HG03469 (cell line): Measurements from ENCODE around the gene D2HGDH.

Experiments used
- ATAC-seq: cut with Tn5 transposase; IDR thresholded peaks from one replicate; pipeline ENCODE4 v1.9.1; 2021; ENCODE audit warnings: mild to moderate bottlenecking, moderate library complexity, moderate number of reproducible peaks; ENCODE audit not compliant: unreplicated experiment

D2HGDH gene

DNA sequence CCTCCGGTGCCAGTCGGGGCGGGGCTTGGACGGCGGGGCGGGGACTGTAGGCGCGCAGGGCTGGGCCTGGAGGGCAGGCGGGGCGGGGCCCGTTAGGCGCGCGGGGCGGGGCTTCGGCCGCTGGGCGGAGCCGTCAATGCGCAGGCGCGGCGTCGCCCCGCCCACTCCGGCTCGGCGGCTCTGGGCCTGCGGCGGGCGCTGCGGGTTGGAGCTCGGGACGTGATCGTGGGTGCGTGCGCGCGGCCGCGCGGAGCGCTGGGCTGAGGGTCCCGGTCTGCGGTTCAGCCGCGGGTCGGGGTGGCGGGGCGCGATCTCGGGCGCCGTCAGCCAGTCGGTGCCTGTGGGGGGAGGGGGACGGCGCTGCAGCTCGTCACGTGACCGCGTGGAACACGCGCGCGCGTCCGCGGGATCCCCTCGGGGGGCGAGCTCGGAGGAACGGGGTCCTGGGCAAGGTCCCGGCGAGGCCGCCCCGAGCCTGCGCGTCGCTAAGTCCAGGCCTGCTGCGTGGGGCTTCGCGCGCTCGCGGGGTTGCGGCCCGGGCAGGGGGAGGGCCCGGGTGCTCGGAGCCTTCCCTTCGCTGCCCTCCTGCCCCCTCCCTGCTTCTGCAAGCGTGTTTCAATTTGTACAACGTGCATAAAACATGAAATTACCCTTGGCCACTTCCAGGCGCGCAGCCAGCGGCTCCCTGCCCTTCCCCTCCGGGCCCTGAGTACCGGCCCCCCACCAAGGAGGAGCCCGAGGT lies at the start of gene D2HGDH:
TSS of gene D2HGDH (plus strand) at position 164 of the 742 bp plus-strand sequence. CDS start 595 bp downstream, outside the sequence.
- ATAC-seq: peak; percentile 45

DNA sequence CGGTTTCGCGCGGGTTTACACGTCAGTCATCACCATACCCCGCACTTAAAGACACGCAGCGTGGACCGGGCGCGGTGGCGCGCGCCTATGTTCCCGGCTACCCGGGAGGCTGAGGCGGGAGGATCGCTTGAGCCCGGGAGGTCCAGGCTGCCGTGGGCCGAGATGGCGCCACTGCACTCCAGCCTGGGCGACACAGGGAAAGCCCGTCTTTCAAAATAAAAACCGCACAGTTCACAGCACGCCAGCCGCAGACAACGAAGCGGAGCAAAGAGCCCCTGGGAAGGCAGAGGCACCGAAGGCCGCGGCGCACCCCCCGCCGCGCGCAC lies 48.1 kb upstream of the D2HGDH start:
- no peak for ATAC-seq

DNA sequence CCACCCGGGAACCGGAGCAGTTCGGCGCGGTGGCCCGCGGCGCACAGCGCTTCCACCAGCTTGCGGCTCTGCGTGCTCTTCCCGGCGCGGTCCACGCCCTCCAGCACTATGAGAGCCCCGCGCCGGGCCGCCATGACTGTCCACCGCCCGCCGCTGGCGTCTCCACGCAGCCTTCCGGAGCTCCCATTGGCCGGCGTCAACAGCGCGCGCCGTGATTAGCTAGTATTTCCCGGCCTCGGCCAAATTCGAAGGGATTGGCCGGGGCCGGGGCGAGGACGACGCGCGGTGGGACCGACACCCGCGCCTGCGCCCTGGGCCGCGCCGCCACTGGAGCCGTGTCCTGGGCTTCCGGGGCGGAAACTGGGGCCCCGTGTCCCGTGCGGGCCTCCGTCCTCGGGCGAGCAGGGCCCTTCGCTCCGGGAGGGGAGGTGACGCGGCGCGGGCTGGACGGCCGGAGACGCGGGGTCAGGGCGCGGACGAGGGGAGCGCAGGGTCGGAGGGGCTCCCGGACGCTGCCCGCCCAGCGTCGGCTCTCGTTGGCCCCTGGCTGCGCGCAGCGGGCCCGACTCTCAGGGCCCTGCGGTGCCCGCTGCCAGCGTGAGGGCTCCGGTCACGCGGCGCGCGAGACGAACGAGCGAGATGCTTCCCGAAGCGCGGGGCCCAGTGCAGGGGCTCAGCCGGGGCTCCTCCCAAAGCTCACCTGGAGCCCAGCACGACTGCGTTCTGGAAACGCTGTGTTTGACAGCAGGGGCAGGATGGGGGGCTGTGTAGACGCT lies 47.6 kb upstream of the D2HGDH start, which contains the start of gene DTYMK:
TSS of gene DTYMK (minus strand) at position 166 of the 776 bp plus-strand sequence. CDS start at position 134, 32 bp downstream.
- ATAC-seq: peak; percentile 70

DNA sequence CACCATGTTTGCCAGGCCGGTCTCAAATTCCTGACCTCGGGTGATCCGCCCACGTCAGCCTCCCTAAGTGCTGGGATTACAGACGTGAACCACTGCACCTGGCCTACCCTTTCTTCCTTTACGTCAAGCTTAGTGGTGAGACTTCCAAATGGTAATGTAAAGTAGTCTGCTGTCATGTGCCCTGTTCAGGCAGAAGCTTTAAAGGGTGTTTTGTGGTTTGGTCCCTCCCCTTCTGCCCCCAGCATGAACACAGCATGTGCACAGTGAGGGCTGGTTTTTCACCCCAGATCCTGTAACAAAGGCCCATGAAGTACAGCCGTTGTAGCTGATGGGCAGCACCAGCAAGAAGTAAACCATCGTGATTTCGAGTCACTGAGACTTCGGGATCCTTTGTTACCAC lies 45.1 kb upstream of the D2HGDH start:
- ATAC-seq: no peak

DNA sequence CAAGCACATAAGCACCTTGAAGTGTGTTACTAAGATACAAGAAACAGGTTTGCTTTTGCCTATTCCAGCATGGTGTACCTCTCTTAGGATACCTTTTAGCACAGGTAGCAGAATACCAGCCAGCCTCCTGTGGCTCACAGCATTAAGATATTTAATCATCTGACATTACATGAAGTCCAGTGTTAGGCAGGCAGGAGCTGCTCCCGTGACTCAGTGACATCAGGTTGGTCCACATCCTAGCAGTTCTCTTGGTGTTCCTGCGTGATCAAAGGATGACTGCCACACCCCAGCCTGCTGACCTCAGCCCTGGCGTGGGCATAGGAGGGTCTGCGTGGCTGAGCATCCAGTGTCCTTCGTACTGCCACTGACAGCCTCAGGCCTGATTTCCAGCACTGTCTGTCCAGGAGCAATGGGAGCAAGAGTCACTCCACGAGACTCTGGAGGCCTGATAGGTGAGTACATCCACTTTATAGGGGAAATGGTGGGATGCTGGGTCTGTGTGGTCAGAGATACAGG lies 44.2 kb upstream of the D2HGDH start:
- ATAC-seq: no peak

DNA sequence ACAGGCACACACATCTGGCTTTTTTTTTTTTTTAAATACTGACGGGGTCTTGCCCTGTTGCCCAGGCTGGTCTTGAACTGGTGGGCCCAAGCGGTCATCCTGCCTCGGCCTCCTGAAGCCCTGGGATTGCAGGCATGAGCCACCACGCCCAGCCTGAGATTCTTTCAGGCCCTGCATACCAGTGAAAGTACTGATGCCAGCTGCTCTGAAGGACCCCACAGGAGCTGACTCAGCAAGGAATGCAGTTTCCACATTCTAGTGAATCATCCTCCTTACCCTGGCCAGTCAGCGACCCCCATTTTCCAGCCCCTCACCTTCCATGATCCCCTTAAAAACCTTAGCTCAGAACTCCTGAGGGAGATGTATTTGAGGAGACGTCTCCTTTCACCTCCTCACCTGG lies 42.0 kb upstream of the D2HGDH start:
- ATAC-seq: no peak

DNA sequence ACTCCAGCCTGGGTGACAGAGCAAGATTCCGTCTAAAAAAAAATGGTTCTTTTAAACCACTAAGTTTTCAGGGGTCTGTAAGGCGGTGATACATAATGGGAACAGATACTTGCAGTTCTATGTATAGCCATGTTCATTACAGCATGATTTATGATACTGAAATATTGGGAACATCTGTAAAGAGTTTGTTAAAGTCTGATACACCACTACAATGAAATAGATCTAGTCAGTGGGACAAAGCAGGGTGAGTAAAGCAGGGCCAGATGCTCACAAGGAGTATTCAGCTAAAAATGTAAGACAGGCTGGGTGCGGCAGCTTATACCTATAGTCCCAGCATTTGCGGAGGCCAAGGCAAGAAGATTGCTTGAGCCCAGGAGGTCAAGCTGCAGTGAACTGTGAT lies 38.8 kb upstream of the D2HGDH start:
- ATAC-seq: no peak

DNA sequence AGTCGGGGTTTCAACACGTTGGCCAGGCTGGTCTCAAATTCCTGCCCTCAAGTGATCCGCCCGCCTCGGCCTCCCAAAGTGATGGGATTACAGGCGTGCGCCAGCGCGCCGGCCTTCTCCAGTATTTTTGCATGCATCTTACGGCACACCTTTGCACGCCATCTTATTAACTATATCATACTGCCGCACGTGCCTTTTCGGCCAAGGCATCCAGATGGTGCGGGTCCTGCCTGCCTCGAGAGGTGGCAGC lies 33.4 kb upstream of the D2HGDH start:
- ATAC-seq: no peak

DNA sequence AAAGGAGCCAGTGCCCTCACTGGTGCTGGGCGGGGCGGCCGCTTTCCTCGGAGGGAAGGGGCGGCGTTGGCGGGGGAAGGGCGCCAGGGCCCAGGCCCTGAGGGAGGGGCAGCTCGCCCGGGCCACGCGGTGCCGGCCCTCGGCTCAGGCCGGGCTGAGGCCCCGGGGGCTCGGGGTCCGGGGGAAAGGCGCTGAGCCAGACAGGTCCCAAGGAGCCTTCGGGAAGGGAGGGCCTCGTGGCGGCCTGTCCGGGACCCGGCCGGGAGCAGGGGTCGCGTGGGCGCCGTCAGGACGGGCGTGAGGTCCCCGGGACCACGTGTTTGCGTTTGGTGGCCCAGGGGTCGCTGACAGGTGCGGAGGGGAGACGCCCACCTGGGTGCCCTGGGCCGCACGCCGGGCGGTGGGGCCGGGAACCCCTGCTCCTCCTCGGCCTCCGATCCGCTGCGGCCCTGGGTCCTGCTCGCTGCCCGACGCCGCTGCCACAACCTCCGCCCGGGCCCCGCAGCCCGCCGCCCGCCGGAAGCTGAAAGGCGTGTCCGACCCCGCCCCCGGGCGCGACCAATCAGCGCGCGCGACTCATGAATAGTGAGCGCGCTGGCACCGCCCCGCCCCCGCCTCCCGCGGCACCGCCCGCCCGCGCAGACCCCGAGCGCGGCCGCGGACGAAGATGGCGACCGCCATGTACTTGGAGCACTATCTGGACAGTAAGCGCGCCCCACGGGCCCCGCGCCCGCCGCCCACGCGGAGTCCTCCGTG lies 32.9 kb upstream of the D2HGDH start, which contains the start of gene ING5:
TSS of gene ING5 (plus strand) at position 641 of the 756 bp plus-strand sequence. CDS start at position 668, 27 bp downstream.
- peak; percentile 30 for ATAC-seq

DNA sequence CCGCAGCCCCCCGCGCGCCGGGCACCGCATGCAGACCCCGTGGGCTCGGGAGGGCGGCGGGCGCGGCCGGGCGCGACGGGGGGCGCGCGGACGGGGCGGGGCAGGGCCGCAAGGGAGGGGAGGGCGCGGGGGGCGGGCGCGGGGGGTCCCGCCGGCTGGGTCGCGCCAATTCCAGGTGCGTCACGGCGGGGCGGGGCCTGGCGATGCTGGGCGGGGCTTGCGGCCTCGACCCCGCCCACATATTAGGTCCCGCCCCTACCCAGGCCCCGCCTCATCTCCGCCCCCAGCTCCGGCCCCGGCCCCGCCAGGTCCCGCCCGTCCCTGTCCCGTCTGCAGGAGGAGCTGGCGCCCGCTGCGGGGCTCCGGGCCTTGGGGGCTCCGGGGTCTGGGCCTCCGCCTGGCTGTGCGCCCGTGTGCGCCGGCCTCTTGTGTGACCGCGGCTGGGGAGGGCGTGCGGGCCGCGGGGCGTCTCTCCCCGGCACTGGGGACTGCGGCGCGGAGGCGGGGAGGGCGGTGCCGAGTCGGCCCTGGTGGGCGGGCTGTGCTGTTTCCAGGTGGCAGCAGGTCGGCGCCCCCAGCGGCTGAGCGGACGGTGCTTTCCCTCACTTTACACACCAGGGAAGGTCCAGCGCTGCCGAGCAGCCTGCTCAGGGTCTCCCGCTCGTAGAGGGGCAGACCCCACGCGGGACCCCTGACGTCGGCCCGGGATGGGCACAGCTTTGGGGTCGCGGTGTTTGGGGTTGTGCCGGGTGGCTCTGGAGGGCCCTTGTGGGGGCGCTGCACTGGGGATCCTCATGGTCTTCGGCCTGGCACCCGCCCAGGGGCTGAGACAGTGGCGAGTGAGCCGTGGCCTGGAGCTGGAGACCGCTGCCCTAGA lies 32.0 kb upstream of the D2HGDH start:
- ATAC-seq: peak; percentile 49

DNA sequence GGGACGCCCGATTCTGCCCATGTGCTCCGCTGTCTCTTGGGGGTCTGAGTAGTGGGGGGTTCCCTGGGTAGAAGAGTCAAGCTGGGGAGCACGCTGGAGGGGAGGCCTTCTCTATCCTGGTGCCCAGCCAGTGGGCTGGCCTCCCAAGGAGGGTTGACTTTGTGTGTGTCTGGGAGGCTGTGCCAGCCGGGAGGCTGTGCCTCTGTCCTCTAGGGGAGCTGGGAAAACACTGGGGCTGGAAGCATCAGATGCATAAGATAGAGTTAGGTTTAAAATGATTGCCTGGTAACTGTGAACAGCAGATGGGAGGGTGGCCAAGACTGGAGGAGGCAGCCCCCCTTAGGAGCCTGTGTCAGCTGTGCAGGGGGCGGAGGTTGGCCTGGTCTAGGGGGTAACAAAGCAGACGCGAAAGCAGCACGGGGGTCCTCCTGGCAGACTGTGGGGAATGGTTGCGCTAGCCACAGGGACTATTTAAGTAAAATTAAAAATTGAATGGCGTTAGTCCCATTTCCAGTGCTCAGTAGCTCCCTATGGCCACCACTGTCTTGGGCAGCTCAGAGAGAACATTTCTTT lies 31.3 kb upstream of the D2HGDH start:
- ATAC-seq: no peak

DNA sequence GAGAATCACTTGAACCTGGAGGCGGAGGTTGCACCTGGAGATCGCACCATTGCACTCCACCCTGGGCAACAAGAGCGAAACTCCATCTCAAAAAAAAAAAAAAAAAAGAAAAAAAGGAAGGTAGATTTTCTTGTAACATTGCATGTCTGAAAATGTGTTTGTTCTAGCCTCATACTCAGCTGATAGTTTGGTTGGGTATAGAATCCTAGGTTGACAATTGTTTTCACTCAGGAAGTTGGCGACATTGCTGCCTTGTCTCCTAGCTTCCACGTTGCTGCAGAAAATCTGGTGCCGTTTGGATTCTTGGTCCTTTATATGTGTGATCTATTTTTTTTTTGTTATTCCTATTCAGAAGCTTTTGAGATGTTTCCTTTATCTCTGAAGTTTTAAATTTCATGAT lies 27.9 kb upstream of the D2HGDH start:
- no peak for ATAC-seq

DNA sequence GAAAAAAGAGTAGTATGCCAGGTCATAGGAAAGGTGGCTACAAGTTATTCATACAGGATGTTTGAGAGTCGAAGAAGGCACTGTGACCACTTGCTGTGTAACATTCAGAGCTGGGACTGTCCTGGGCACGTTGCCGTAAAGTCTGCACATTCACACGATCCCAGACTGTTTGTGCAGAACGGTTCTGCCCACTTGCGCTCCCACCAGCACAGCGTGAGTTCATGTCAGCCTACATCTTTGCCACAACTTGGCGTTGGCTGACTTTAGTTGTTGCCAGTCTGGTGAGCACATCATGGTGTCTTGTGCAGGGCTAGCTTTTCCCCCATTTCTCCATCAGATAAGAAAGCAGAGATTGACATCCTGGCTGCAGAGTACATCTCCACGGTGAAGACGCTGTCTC lies 25.6 kb upstream of the D2HGDH start:
- ATAC-seq: no peak

DNA sequence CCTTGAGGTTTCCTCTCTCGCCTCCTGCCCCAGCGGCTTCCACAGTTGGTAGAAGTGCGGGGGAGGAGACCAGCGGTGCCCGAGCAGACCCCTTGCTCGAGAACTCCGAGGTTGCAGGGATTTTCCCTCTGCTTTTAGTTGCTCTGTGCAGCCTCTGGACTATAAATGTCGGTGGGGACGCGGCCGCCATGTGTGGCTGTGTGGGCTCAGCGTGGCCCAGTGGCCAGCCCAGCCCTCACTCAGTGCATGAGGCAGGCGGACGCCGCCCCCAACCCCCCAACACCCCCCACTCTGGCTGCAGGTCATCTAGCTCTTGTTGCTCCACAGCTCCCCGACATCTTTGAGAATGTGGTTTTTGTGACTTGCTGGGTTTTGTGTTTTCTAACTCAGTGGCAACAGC lies 15.3 kb upstream of the D2HGDH start:
- no peak for ATAC-seq

DNA sequence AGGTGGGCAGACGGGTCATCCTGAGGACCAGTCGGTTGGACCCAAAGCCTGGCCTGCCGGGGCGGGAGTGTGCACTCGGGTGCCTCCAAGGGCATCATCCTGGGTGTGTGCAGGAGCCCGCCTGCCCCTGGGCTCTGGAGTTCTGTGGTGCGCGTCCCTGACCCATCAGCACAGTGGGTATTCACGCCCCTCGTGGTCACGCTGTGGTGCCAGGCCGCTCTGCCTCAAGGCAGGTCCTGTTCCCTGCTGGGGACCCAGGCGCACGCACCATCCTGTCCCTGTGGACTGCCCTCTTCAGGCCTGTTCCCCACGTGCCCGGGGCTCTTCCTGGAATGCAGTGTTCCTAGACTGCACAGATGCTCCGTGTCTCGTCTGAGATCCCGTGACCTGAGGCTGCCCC lies 14.3 kb upstream of the D2HGDH start:
- ATAC-seq: no peak

DNA sequence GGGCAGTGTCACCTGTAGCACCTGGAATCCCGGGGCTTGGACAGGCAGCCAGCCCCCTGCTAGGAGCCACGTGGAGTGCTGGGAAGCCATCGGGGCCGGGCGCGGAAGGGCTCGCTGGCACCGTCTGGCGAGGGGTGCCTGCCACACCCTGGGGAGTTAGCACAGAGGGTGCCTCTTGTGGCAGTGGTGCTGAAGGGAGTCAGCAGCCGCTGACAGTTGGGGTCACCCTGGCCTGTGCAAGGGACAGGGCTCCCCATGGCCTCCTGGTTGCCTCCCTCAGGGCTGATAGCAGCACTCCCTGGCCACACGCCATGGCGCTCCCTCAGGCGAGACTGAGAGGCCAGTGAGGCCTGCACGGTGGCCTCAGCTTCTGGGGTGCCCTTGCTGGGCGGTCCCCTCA lies 13.9 kb upstream of the D2HGDH start:
- ATAC-seq: no peak

DNA sequence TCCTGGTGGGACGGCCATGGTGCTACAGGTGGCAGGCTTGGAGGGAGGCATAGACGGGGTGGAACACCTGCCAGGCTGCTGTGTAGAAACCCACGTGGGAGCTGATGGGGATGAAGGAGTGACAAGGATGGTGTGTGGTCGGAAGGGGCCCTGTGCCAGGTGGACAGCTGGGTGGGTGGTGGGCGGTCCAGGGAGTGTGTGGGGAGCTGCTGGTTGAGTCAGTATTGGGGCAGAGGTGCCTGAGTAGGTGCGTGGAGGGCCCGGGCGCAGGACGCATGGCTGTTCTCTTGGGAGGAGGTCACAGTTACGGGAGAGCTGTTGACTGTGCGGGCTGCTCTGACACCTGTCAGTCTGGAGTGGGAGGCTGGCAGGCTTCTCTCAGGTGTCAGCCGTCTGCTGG lies 12.6 kb upstream of the D2HGDH start:
- no peak for ATAC-seq

DNA sequence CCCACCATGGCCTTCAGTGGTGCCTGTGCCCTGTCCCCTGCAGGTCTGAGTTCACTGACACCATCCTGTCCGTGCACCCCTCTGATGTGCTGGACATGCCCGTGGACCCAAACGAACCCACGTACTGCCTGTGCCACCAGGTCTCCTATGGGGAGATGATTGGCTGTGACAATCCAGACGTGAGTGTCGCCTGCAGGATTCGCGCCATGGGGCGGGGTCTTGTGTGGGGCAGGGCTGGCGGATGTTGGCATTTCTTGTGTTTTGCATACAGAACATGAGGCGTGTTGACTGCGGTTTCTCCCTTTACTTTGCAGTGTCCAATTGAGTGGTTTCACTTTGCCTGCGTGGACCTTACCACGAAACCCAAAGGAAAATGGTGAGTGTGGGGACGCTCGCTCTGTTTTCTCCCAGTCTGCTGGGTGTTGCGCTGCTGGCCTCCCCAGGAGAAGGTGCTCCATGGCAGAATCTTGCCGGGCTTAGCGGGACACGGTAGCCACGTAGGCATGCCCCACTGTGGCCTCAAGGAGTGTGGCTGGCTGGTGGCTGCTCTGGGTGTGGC lies 11.5 kb upstream of the D2HGDH start:
- ATAC-seq: no peak

DNA sequence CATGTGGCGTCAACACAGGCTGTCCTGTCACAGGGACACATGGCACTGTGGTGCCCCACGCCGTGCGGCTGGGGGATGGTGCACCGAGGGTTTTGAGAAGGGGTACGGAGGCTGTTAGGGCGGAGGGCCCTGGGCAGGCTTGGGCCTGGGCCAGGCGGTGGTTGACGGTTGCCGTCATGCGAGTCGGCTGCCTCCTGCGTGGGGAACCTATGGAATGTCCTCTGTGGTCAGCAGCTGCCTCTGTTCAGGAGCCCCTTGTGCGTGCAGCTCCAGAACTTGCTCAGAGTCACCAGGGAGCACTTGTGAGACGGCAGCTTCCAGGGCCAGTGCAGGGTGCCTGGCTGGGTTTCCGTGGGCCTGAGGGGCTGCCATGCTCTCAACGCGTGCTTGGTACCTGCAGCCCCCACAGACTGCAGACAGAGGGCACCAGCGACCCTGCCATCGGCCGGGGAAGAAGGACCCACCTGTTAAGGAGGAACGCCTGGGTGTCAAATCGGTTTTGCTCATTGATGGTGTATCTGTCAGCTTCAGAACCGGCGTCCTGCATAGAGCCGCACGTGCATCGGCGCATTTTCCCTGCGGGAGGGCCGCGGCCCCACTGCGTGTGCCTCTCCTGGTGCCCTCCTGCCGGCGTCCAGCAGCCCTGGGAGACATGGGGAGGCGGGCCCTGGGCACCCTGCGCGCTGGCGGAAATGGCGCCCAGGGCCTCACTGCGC lies 10.0 kb upstream of the D2HGDH start:
- ATAC-seq: no peak
